ENCODE measurements around the gene CCDC169.

The CCDC169 gene

GRCh38 chr13:36231236-36231635, 66.4 kb downstream of the CCDC169 start:
- DNase-seq, result no peak

GRCh38 chr13:36224730-36225129, 72.9 kb downstream of the CCDC169 start:
- no peak for DNase-seq

GRCh38 chr13:36219883-36220282, 77.7 kb downstream of the CCDC169 start:
- no peak for DNase-seq

GRCh38 chr13:36217456-36217855, 80.2 kb downstream of the CCDC169 start:
- no peak for DNase-seq

- no peak for DNase-seq
Measured at GRCh38 chr13:36214163-36214921, 83.3 kb downstream of the CCDC169 start, which contains the start of gene SOHLH2. Gene SOHLH2 (minus strand): TSS chr13:36214556. CDS start chr13:36214526, 30 bp downstream.

- no peak for DNase-seq
Measured at GRCh38 chr13:36212789-36213188, 84.8 kb downstream of the CCDC169 start.

GRCh38 chr13:36211567-36211966, 86.0 kb downstream of the CCDC169 start:
- no peak for DNase-seq

- no peak for DNase-seq
Measured at GRCh38 chr13:36210738-36211137, 86.9 kb downstream of the CCDC169 start.

- DNase-seq, result no peak
Measured at GRCh38 chr13:36207672-36208071, 89.9 kb downstream of the CCDC169 start.

- peak; percentile 84 for DNase-seq
Measured at GRCh38 chr13:36193151-36193855, 104.3 kb downstream of the CCDC169 start.

- DNase-seq, result peak; percentile 23
Measured at GRCh38 chr13:36192166-36192565, 105.4 kb downstream of the CCDC169 start.

GRCh38 chr13:36190771-36191170, 106.8 kb downstream of the CCDC169 start:
- DNase-seq, result no peak

- DNase-seq, result no peak
Measured at GRCh38 chr13:36188441-36188840, 109.2 kb downstream of the CCDC169 start.

GRCh38 chr13:36183901-36184300, 113.7 kb downstream of the CCDC169 start:
- no peak for DNase-seq
